ENCODE results near the gene LRRK1. TPM values are rescaled to one million over a fixed set of nuclear protein-coding genes. Genes with fewer than 3 reads are reported as not detected.

LRRK1 gene
- total and polyA plus RNA-seq, 2 of the 13 experiments (the other 11 are each of a cell fraction or from before 2014, with no cell fraction given): 0.13 to 1.2 TPM

GRCh38 chr15:101091080-101092017, 172.2 kb downstream of the LRRK1 start (continued):
- no peak for TF ChIP-seq PBX3 (CRISPR knock-in tag; IDR thresholded peaks at IDR 0.05; ENCODE audit: borderline replicate concordance)
- TF ChIP-seq ETV5 (CRISPR knock-in tag; IDR thresholded peaks at IDR 0.05; ENCODE audit: borderline replicate concordance): peak; percentile 99
- TF ChIP-seq ZHX1 (CRISPR knock-in tag; IDR thresholded peaks at IDR 0.05; ENCODE audit: low read depth): no peak
- TF ChIP-seq ZNF343 (CRISPR knock-in tag; IDR thresholded peaks at IDR 0.05): 0 out of 2 replicates have a peak, but pooled peaks have one; percentile 64
- peak; percentile 80; the same call in 1 of the 2 replicates for TF ChIP-seq ZNF281 (CRISPR knock-in tag; IDR thresholded peaks at IDR 0.05; ENCODE audit: borderline replicate concordance)
- peak; percentile 68; the same call in 1 of the 2 replicates for TF ChIP-seq ZNF816 (CRISPR knock-in tag; IDR thresholded peaks at IDR 0.05; ENCODE audit: borderline replicate concordance)
- TF ChIP-seq NFE2L1 (CRISPR knock-in tag; IDR thresholded peaks at IDR 0.05; ENCODE audit: borderline replicate concordance): no peak
- TF ChIP-seq ZNF414 (CRISPR knock-in tag; IDR thresholded peaks at IDR 0.05): no peak
- no peak for TF ChIP-seq ZNF784 (CRISPR knock-in tag; IDR thresholded peaks at IDR 0.05; ENCODE audit: borderline replicate concordance)
- no peak for TF ChIP-seq ZNF558 (CRISPR knock-in tag; IDR thresholded peaks at IDR 0.05; ENCODE audit: borderline replicate concordance)
- peak; percentile 72; the same call in 1 of the 2 replicates for TF ChIP-seq ZNF788 (CRISPR knock-in tag; IDR thresholded peaks at IDR 0.05; ENCODE audit: borderline replicate concordance)
- no peak for TF ChIP-seq USF2 (IDR thresholded peaks at IDR 0.05; ENCODE audit: low read depth, low read length)
- no peak for TF ChIP-seq USF2 (CRISPR knock-in tag; IDR thresholded peaks at IDR 0.05; ENCODE audit: borderline replicate concordance)
- no peak for TF ChIP-seq ZFP36 (IDR thresholded peaks at IDR 0.05; ENCODE audit: borderline replicate concordance, low read depth, low read length, partially characterized antibody)
